H9 (cell line): ENCODE data around the gene CBLL1. TPM values are rescaled to one million over a fixed set of nuclear protein-coding genes. Genes with fewer than 3 reads are reported as not detected.

ENCODE experiments used
- DNase-seq: peaks from one replicate; pipeline ENCODE4 v3.0.0-alpha.2; 2017
- H2AFZ ChIP-seq: one replicate; pipeline ENCODE4 v1.6.1; 2013; ENCODE audit warnings: mild to moderate bottlenecking, low read length, control low read depth, moderate library complexity
- H2AK5ac ChIP-seq: 2 replicates; pipeline ENCODE4 v1.6.1; 2013; ENCODE audit warnings: low read length, control low read depth, mixed read lengths; ENCODE audit not compliant: insufficient read length
- H2BK120ac ChIP-seq: one replicate; pipeline ENCODE4 v1.6.1; 2013; ENCODE audit warnings: low read depth, mild to moderate bottlenecking, low read length, control low read depth, inconsistent platforms; ENCODE audit not compliant: poor library complexity, severe bottlenecking
- H2BK12ac ChIP-seq: 2 replicates; pipeline ENCODE4 v1.6.1; 2013; ENCODE audit warnings: low read length, control low read depth, mixed read lengths, low read depth; ENCODE audit not compliant: insufficient read length
- H2BK15ac ChIP-seq: 2 replicates; pipeline ENCODE4 v1.6.1; 2013; ENCODE audit warnings: low read depth, low read length, control low read depth
- H2BK20ac ChIP-seq: one replicate; pipeline ENCODE4 v1.6.1; 2013; ENCODE audit warnings: low read depth, mild to moderate bottlenecking, low read length, control low read depth, inconsistent platforms; ENCODE audit not compliant: poor library complexity, severe bottlenecking
- H2BK5ac ChIP-seq: 2 replicates; pipeline ENCODE4 v1.6.1; 2013; ENCODE audit warnings: low read length, control low read depth, mixed read lengths; ENCODE audit not compliant: insufficient read length
- H3K14ac ChIP-seq: 2 replicates; pipeline ENCODE4 v1.6.1; 2013; ENCODE audit warnings: low read length, control low read depth; ENCODE audit not compliant: insufficient read depth
- H3K18ac ChIP-seq: 2 replicates; pipeline ENCODE4 v1.6.1; 2013; ENCODE audit warnings: low read depth, mild to moderate bottlenecking, mixed read lengths, low read length, control low read depth; ENCODE audit not compliant: insufficient read length
- H3K23ac ChIP-seq: 2 replicates; pipeline ENCODE4 v1.6.1; 2013; ENCODE audit warnings: low read length, control low read depth, mixed read lengths, low read depth; ENCODE audit not compliant: insufficient read length
- H3K23me2 ChIP-seq: 2 replicates; pipeline ENCODE4 v1.6.1; 2013; ENCODE audit warnings: low read depth, mild to moderate bottlenecking, mixed read lengths, low read length, control low read depth; ENCODE audit not compliant: insufficient read length, poor library complexity, severe bottlenecking
- H3K27ac ChIP-seq: 2 replicates; pipeline ENCODE4 v1.5.1; 2013; ENCODE audit warnings: low read length, control low read depth, mixed read lengths, low read depth; ENCODE audit not compliant: insufficient read length
- H3K27me3 ChIP-seq: 2 replicates; pipeline ENCODE4 v1.6.1; 2013; ENCODE audit warnings: low read length, control low read depth, inconsistent platforms; ENCODE audit not compliant: insufficient read depth
- H3K4ac ChIP-seq: 2 replicates; pipeline ENCODE4 v1.6.1; 2013; ENCODE audit warnings: low read depth, mild to moderate bottlenecking, control low read depth, inconsistent platforms, low read length, moderate library complexity
- H3K4me1 ChIP-seq: 2 replicates; pipeline ENCODE4 v1.6.1; 2013; ENCODE audit warnings: low read length, control low read depth, inconsistent platforms; ENCODE audit not compliant: insufficient read depth
- H3K4me2 ChIP-seq: 2 replicates; pipeline ENCODE4 v1.6.1; 2013; ENCODE audit warnings: low read length, control low read depth, mixed read lengths; ENCODE audit not compliant: insufficient read length, insufficient read depth
- H3K56ac ChIP-seq: 2 replicates; pipeline ENCODE4 v1.6.1; 2013; ENCODE audit warnings: low read depth, mild to moderate bottlenecking, mixed read lengths, low read length, control low read depth; ENCODE audit not compliant: insufficient read length
- H3K79me1 ChIP-seq: 2 replicates; pipeline ENCODE4 v1.6.1; 2013; ENCODE audit warnings: low read depth, mild to moderate bottlenecking, moderate library complexity, low read length, control low read depth, inconsistent platforms; ENCODE audit not compliant: insufficient read depth, poor library complexity, severe bottlenecking
- H3K79me2 ChIP-seq: 2 replicates; pipeline ENCODE4 v1.6.1; 2013; ENCODE audit warnings: low read length, control low read depth, inconsistent platforms; ENCODE audit not compliant: insufficient read depth
- H3K9ac ChIP-seq: 2 replicates; pipeline ENCODE4 v1.6.1; 2013; ENCODE audit warnings: low read length, control low read depth, mixed read lengths; ENCODE audit not compliant: insufficient read length; ENCODE audit errors: extremely low read depth
- H3K9me3 ChIP-seq: one replicate; pipeline ENCODE4 v1.6.1; 2013; ENCODE audit warnings: low read depth, low read length, inconsistent platforms; ENCODE audit not compliant: control insufficient read depth
- H3T11ph ChIP-seq: one replicate; pipeline ENCODE4 v1.6.1; 2013; ENCODE audit warnings: mild to moderate bottlenecking, low read length, control low read depth, inconsistent platforms
- H4K20me1 ChIP-seq: one replicate; pipeline ENCODE4 v1.6.1; 2013; ENCODE audit not compliant: control insufficient read depth, insufficient read length, insufficient read depth
- H4K5ac ChIP-seq: 2 replicates; pipeline ENCODE4 v1.6.1; 2013; ENCODE audit warnings: low read depth, mild to moderate bottlenecking, mixed read lengths, low read length, control low read depth; ENCODE audit not compliant: insufficient read length
- H4K8ac ChIP-seq: replicated peaks from 2 replicates; pipeline ENCODE4 v1.6.1; 2013; ENCODE audit warnings: low read length, control low read depth, mixed read lengths, low read depth; ENCODE audit not compliant: insufficient read length
- H4K91ac ChIP-seq: 2 replicates; pipeline ENCODE4 v1.6.1; 2013; ENCODE audit warnings: low read depth, mild to moderate bottlenecking, moderate library complexity, mixed read lengths, low read length, control low read depth; ENCODE audit not compliant: insufficient read length
- H3K27ac Mint-ChIP-seq, 3 experiments: 2 replicates in 2 of 3; 3 replicates in 1 of 3; pipeline ENCODE4 v1.8.0; 2020 to 2021; ENCODE audit warnings: mixed read lengths in 3 of 3, mild to moderate bottlenecking in 1 of 3, moderate library complexity in 1 of 3
- H3K27me3 Mint-ChIP-seq: 2 replicates; pipeline ENCODE4 v1.8.0; 2021; ENCODE audit warnings: low read depth, mild to moderate bottlenecking, moderate library complexity, mixed read lengths
- H3K36me3 Mint-ChIP-seq, 3 experiments: 2 replicates in 2 of 3; 3 replicates in 1 of 3; pipeline ENCODE4 v1.8.0; 2020 to 2021; ENCODE audit warnings: low read depth in 3 of 3, mixed read lengths in 3 of 3; ENCODE audit not compliant: insufficient read depth in 1 of 3
- H3K4me1 Mint-ChIP-seq, 2 experiments: 2 replicates each; pipeline ENCODE4 v1.8.0; 2020; ENCODE audit warnings: mixed read lengths in 2 of 2
- H3K4me3 Mint-ChIP-seq, 2 experiments: 2 replicates in 1 of 2; 3 replicates in 1 of 2; pipeline ENCODE4 v1.8.0; 2020 to 2021; ENCODE audit warnings: mild to moderate bottlenecking in 2 of 2, mixed read lengths in 2 of 2, moderate library complexity in 1 of 2
- H3K9me3 Mint-ChIP-seq, 2 experiments: 2 replicates in 1 of 2; 3 replicates in 1 of 2; pipeline ENCODE4 v1.8.0; 2020; ENCODE audit warnings: mild to moderate bottlenecking in 2 of 2, mixed read lengths in 2 of 2, moderate library complexity in 1 of 2
- WGBS: extraction: QIAGEN DNeasy Blood & Tissue Kit; methylation state at CpG from one replicate; pipeline ENCODE4 v1.1.7; 2013; ENCODE audit warnings: missing lambda C conversion rate, low lambda C conversion rate, mixed read lengths; ENCODE audit not compliant: insufficient read length; ENCODE audit errors: extremely low coverage; 5-methylcytosine and 5-hydroxymethylcytosine counted together
- total RNA-seq: library from RNA; stranded (reverse); gene quantifications from 2 replicates; pipeline ENCODE4 v1.2.1, GENCODE V29; 2021
- TF ChIP-seq, protein P1 (sequence below): fragments of 200-600 bp; sonication (generic); conservative IDR thresholded peaks from 3 replicates; pipeline ENCODE4 v1.8.0; 2021; ENCODE audit warnings: antibody characterized with exemption, mild to moderate bottlenecking

Gene CBLL1
- total RNA-seq, 1 experiment from 2014 or later: 32.2 TPM

GRCh38 chr7:107779647-107780099 lies 35.7 kb downstream of the CBLL1 start:
- no peaks in the 10 kb centered on the region for H3K9me3 Mint-ChIP-seq
- H2BK5ac ChIP-seq: no peak overlapping the region
- H3K79me2 ChIP-seq: no peaks in the 10 kb centered on the region
- H3K14ac ChIP-seq: no peak overlapping the region
- H3K27me3 Mint-ChIP-seq: no peaks in the 10 kb centered on the region
- H3K27me3 ChIP-seq: no peaks in the 10 kb centered on the region
- H2BK12ac ChIP-seq: no peak overlapping the region
- no peak overlapping the region for H2BK15ac ChIP-seq
- H3K27ac ChIP-seq: no peak overlapping the region
- H3T11ph ChIP-seq: no peak overlapping the region
- H2AFZ ChIP-seq: no peak overlapping the region
- no peaks in the 10 kb centered on the region for H3K36me3 Mint-ChIP-seq
- H2BK120ac ChIP-seq: no peak overlapping the region
- no peak overlapping the region for H3K56ac ChIP-seq
- H4K20me1 ChIP-seq: no peaks in the 10 kb centered on the region
- no peak overlapping the region for H2BK20ac ChIP-seq
- H3K4me3 Mint-ChIP-seq: no peak overlapping the region
- no peak overlapping the region for H3K4ac ChIP-seq
- TF ChIP-seq, protein P1, sequence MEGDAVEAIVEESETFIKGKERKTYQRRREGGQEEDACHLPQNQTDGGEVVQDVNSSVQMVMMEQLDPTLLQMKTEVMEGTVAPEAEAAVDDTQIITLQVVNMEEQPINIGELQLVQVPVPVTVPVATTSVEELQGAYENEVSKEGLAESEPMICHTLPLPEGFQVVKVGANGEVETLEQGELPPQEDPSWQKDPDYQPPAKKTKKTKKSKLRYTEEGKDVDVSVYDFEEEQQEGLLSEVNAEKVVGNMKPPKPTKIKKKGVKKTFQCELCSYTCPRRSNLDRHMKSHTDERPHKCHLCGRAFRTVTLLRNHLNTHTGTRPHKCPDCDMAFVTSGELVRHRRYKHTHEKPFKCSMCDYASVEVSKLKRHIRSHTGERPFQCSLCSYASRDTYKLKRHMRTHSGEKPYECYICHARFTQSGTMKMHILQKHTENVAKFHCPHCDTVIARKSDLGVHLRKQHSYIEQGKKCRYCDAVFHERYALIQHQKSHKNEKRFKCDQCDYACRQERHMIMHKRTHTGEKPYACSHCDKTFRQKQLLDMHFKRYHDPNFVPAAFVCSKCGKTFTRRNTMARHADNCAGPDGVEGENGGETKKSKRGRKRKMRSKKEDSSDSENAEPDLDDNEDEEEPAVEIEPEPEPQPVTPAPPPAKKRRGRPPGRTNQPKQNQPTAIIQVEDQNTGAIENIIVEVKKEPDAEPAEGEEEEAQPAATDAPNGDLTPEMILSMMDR: no peak
- no peak overlapping the region for H3K23ac ChIP-seq
- H3K4me1 Mint-ChIP-seq: no peaks in the 10 kb centered on the region
- H3K79me1 ChIP-seq: no peaks in the 10 kb centered on the region
- no peak overlapping the region; a peak in 1 of 7 replicates for H3K27ac Mint-ChIP-seq
- H4K5ac ChIP-seq: no peak overlapping the region
- no peak overlapping the region for H3K18ac ChIP-seq
- no peak overlapping the region for H2AK5ac ChIP-seq
- no peaks in the 10 kb centered on the region for H3K23me2 ChIP-seq
- H3K4me2 ChIP-seq: no peak overlapping the region
- H3K9ac ChIP-seq: no peak overlapping the region
- H4K91ac ChIP-seq: no peak overlapping the region
- H3K9me3 ChIP-seq: no peaks in the 10 kb centered on the region
- H4K8ac ChIP-seq: no peak overlapping the region
- no peak for DNase-seq
- no peaks in the 10 kb centered on the region for H3K4me1 ChIP-seq
- no CpG with 5 or more reads among the region's 6 CpGs for WGBS
